HL-60 (cell line): ENCODE data around the gene SERP2.

Source experiments
- DNase-seq, 2 experiments: peaks; one replicate each; pipeline ENCODE4 v3.0.0-alpha.2; 2010 to 2020; ENCODE audit warnings: low read depth in 1 of 2, low spot score in 1 of 2
- H3K27ac ChIP-seq: fragments of 250-450 bp; sonication (Bioruptor Pico); replicated peaks from 2 replicates; pipeline ENCODE4 v1.5.1; 2020; ENCODE audit warnings: mild to moderate bottlenecking, moderate library complexity
- H3K27me3 ChIP-seq: fragments of 250-450 bp; sonication (Bioruptor Pico); 2 replicates; pipeline ENCODE4 v1.5.1; 2021; ENCODE audit warnings: mild to moderate bottlenecking, moderate library complexity; ENCODE audit not compliant: insufficient read depth, poor library complexity, severe bottlenecking
- H3K4me3 ChIP-seq: replicated peaks from 2 replicates; pipeline ENCODE4 v1.5.1; 2011; ENCODE audit warnings: mild to moderate bottlenecking, control low read depth, low read length; ENCODE audit not compliant: insufficient read depth
- GABPA ChIP-seq: IDR thresholded peaks from 2 replicates; pipeline ENCODE4 v1.6.1; 2012; ENCODE audit warnings: low read depth
- POLR2AphosphoS5 ChIP-seq: IDR thresholded peaks from 2 replicates; pipeline ENCODE4 v1.6.1; 2012; ENCODE audit warnings: low read depth
- SPI1 ChIP-seq: IDR thresholded peaks from 2 replicates; pipeline ENCODE4 v1.6.1; 2012; ENCODE audit warnings: low read depth, mild to moderate bottlenecking, borderline replicate concordance
- TF ChIP-seq, protein P1 (sequence below): IDR thresholded peaks from 2 replicates; pipeline ENCODE4 v1.6.1; 2012; ENCODE audit warnings: low read depth; ENCODE audit not compliant: insufficient replicate concordance
- TF ChIP-seq, protein P2 (sequence below): IDR thresholded peaks from one replicate; pipeline ENCODE4 v1.5.1; 2011; ENCODE audit warnings: low read length, control low read depth, inconsistent platforms; ENCODE audit not compliant: insufficient read depth

The SERP2 gene

DNA sequence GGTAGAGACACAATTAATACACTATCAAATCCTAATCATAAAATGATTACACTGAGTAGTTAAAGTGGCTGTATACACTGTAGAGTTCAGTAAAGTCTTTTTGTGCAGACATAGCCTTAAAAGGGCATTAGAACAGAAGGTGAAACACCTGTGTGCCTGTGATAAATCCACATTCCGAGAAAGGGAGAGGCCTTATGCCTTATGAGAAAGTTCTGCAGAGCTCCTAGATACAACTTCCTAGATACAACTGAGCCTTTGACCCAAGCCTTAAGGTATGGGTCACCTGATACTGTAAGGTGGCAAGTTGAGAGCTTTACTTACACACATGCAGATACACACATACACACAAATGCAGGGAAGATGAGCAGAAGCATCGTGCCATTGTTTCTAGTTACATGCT is 6.3 kb downstream of the SERP2 start:
- no peak overlapping the region for H3K4me3 ChIP-seq
- DNase-seq: no peak
- H3K27ac ChIP-seq: no peak overlapping the region
- TF ChIP-seq, protein P1, sequence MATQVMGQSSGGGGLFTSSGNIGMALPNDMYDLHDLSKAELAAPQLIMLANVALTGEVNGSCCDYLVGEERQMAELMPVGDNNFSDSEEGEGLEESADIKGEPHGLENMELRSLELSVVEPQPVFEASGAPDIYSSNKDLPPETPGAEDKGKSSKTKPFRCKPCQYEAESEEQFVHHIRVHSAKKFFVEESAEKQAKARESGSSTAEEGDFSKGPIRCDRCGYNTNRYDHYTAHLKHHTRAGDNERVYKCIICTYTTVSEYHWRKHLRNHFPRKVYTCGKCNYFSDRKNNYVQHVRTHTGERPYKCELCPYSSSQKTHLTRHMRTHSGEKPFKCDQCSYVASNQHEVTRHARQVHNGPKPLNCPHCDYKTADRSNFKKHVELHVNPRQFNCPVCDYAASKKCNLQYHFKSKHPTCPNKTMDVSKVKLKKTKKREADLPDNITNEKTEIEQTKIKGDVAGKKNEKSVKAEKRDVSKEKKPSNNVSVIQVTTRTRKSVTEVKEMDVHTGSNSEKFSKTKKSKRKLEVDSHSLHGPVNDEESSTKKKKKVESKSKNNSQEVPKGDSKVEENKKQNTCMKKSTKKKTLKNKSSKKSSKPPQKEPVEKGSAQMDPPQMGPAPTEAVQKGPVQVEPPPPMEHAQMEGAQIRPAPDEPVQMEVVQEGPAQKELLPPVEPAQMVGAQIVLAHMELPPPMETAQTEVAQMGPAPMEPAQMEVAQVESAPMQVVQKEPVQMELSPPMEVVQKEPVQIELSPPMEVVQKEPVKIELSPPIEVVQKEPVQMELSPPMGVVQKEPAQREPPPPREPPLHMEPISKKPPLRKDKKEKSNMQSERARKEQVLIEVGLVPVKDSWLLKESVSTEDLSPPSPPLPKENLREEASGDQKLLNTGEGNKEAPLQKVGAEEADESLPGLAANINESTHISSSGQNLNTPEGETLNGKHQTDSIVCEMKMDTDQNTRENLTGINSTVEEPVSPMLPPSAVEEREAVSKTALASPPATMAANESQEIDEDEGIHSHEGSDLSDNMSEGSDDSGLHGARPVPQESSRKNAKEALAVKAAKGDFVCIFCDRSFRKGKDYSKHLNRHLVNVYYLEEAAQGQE: no peak
- no peak for TF ChIP-seq POLR2AphosphoS5
- TF ChIP-seq GABPA: no peak
- TF ChIP-seq, protein P2, sequence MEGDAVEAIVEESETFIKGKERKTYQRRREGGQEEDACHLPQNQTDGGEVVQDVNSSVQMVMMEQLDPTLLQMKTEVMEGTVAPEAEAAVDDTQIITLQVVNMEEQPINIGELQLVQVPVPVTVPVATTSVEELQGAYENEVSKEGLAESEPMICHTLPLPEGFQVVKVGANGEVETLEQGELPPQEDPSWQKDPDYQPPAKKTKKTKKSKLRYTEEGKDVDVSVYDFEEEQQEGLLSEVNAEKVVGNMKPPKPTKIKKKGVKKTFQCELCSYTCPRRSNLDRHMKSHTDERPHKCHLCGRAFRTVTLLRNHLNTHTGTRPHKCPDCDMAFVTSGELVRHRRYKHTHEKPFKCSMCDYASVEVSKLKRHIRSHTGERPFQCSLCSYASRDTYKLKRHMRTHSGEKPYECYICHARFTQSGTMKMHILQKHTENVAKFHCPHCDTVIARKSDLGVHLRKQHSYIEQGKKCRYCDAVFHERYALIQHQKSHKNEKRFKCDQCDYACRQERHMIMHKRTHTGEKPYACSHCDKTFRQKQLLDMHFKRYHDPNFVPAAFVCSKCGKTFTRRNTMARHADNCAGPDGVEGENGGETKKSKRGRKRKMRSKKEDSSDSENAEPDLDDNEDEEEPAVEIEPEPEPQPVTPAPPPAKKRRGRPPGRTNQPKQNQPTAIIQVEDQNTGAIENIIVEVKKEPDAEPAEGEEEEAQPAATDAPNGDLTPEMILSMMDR: no peak
- TF ChIP-seq SPI1: no peak
- peaks cover 12% of the 10 kb centered on the region for H3K27me3 ChIP-seq

DNA sequence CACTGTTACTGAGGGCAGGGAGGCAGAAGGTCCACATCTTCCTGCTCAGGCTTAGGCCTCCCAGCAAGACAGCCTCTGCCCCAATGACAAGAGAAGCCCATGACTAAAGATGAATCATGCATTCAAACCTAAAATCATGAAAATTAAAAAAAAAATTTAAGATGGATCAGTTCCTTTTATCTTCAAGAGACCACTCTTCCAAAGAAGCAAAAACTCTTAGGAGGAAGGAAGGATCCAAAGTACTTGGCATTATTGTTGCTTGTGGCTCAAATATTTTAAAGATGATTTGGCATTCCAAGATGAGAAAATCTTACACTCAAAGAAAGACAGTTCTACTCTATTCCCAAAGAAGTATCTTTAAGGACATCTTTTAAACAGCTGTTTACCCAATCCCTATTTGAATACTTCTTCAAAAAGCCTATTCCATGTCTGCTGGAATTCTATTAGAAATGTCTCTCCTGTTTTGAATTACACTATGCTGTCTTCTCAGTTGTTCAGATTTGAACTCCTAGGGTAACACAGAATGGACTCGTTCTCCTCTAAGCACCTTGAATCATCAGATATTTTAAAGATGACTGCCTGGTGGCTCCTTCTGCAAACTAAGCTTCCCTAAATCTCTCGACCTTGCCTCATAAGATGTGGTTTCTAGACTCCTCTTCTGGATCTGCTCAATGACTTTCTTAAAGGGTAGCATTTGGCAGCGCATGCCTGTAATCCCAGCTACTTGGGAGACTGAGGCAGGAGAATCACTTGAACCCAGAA is 7.0 kb downstream of the SERP2 start:
- H3K4me3 ChIP-seq: no peak overlapping the region
- H3K27ac ChIP-seq: no peak overlapping the region
- H3K27me3 ChIP-seq: peaks cover 6% of the 10 kb centered on the region
- TF ChIP-seq, protein P2: no peak
- TF ChIP-seq POLR2AphosphoS5 (no peak), GABPA (no peak), SPI1 (no peak)
- TF ChIP-seq, protein P1: no peak
- DNase-seq: no peak

DNA sequence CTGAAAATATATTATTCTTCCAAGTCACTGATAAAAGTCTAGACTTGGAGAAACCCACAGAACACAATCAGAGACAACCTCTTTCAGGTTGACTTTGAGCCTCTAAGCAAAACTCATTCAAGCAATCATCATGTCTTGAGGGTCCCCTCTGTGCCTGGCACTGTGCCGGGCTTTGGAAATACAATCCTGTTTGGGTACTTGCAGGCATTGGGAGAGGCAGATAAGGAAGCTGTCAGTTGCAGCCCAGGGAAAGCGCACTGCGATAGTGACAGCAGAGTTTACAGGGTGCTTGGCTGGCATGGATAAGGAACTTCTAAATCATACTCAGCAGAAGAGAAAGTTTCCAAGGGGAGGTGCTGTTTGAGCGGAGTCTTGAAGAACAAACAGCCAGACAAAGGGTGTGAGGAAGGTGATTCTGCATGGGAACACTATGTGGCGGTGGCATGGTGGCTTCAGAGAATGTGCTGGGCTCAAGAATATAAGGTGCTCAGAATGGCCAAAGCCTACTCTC is 9.1 kb downstream of the SERP2 start:
- no peak for TF ChIP-seq GABPA
- TF ChIP-seq SPI1: no peak
- TF ChIP-seq, protein P1: no peak
- TF ChIP-seq, protein P2: no peak
- TF ChIP-seq POLR2AphosphoS5: no peak
- Histone ChIP-seq H3K27ac (no peak overlapping the region), H3K4me3 (no peak overlapping the region), H3K27me3 (peaks cover 3% of the 10 kb centered on the region)
- DNase-seq: no peak
